Epithelial cell of umbilical artery (primary cell): ENCODE measurements around the gene RASD1. TPM values are rescaled to one million over a fixed set of nuclear protein-coding genes. Genes with fewer than 3 reads are reported as not detected.

Source experiments
- total RNA-seq: library from RNA; depleted of rRNA; stranded (reverse); fragments of >200 nt; gene quantifications from 2 replicates; pipeline ENCODE4 v1.2.3, GENCODE V29; 2014

The RASD1 gene, protein sequence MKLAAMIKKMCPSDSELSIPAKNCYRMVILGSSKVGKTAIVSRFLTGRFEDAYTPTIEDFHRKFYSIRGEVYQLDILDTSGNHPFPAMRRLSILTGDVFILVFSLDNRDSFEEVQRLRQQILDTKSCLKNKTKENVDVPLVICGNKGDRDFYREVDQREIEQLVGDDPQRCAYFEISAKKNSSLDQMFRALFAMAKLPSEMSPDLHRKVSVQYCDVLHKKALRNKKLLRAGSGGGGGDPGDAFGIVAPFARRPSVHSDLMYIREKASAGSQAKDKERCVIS
- 1.4 and 6.8 TPM in 2 replicates for total RNA-seq

DNA sequence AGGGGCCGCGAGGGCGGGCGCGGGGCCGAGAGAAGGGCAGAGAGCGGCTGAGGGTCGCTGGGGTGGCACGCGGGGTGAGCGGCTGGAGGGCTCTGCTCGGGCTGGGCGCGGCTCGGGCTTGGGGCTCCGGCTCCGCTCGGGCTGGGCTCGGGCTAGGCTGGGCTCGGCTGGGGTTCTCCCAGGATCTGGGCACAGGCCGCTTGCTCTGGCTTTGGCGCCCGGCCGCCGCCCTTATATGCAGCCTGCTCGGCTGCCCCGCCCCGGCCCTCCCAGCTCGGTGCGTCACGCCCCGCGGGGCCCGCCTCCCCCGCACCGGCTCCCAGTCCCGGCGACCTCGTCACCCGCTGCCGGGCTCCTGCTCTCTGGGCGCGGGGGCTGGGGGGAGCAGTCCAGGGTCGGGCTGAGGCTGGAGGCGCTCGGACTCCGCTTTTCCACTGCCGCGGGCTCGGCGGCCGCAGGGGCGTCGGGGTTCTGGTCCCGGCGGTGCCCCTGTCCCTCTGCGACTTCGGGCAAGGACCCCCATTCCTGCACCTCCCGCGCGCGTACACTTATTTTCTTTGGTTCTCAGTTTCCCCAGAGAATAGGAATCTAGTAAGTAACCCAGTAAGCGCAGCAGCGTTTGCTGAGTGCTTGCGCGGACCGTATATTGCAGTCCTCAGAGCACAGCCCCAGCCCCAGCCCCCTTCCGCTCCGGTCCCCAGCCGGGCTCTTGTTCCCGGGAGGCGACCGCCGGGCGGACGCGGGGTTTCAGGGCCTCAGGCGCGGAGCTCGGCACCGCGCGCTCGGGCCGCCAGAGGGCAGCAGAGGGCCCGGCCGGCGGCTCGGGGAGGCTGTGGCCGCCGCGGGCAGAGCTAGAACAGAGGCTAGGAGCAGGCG lies at the start of gene RASD1:
RASD1 (minus strand) TSS at position 207 of the 876 bp plus-strand sequence. CDS start 214 bp downstream, outside the sequence.

DNA sequence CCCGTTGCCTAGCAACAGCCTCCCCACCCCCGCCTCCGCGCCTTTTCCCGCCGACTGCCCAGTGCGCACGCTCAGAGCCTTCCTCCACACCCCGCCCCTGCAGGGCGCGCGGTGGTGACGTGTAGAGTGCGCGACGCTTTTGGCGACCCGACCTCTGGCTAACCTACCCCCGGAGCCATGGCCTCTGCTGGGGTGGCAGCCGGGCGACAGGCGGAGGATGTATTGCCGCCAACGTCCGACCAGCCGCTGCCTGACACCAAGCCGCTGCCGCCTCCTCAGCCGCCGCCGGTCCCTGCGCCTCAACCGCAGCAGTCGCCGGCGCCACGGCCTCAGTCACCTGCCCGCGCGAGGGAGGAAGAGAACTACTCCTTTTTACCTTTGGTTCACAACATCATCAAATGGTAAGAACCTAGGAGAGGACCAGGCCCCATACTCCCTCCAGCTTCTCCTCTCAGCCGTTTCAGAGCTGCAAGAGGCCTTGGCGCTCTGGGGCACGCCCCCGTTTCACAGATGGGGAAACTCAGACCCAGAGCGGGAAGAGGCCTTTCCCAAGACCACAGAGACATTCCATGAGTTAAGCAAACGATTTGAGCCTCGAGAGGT lies 19.2 kb downstream of the RASD1 start, which contains the start of gene MED9:
MED9 (plus strand) TSS at position 136 of the 603 bp plus-strand sequence; CDS start at position 178, 42 bp downstream.

Other genes starting within 250 kb of the RASD1 start
- 96.8 and 109 TPM in 2 replicates for gene COPS3, start 215.1 kb downstream of the RASD1 start, total RNA-seq
- 0.97 and 2.1 TPM in 2 replicates for gene NT5M, start 193.0 kb downstream of the RASD1 start, total RNA-seq
- 9.1 and 10.1 TPM in 2 replicates for gene MED9, start 19.4 kb downstream of the RASD1 start, total RNA-seq
- gene PEMT, start 95.3 kb upstream of the RASD1 start, total RNA-seq = 26.3 and 31.5 TPM in 2 replicates
- gene RAI1, start 185.1 kb upstream of the RASD1 start, total RNA-seq = 8.4 and 8.8 TPM in 2 replicates